Measurements from ENCODE around the gene ERAP2.

GRCh38 chr5:96873449-96873848, 2.9 kb upstream of the ERAP2 start:
- TF ChIP-seq POLR2AphosphoS5 (IDR thresholded peaks at IDR 0.05), result no peak
- no peak for TF ChIP-seq EP300 (IDR thresholded peaks at IDR 0.05)
- no peak for TF ChIP-seq POLR2A (IDR thresholded peaks at IDR 0.05)

All from sigmoid colon (tissue), 4 donors.